HG03280 (cell line): Measurements from ENCODE around the gene OR6C76.
"Not testable (repeated sequence)": the region's sequence is repeated elsewhere in the genome, so short reads cannot be mapped to it uniquely, and the experiment has no call there.

Experiments used
- ATAC-seq: cut with Tn5 transposase; IDR thresholded peaks from one replicate; pipeline ENCODE4 v1.9.1; 2021; ENCODE audit warnings: mild to moderate bottlenecking, moderate library complexity; ENCODE audit not compliant: unreplicated experiment

OR6C76 gene

DNA sequence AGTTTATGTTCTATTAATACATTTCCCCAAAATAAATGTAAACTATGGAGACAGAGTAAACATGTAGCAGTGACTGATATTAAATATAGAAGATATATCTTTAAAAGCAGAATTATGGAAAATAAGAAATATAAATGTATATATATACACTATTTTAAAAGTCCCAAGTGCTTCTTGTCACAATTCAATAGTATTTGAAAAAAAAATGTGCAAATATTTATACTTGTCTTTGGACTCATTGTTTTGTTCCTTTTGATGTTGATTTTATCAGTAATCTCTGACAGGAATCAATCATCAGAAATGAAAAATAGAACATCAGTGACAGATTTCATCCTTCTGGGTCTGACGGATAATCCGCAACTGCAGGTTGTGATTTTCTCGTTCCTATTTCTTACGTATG lies at the start of gene OR6C76:
Gene OR6C76 (plus strand): TSS at position 301 of the 400 bp plus-strand sequence. CDS start 0 bp downstream, at position 301.
- no peak for ATAC-seq

DNA sequence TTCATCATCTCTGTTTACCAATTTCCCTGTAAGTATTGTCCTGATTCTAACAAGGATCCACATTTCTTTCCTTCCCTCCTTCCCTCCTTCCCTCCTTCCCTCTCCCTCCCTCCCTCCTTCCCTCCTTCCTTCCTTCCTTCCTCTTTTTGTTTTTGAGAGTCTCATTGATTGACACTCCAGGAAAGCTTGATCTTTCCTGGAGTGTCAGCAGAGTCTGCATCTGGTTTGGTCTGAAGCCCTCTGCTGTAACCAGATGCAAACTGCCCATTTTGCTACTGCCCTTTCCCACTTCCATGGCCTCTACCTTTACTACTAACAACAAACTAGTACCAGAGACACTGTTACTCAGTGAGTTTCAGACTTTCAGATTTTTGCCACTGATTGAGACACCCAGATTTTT lies 40.2 kb upstream of the OR6C76 start:
- no peak for ATAC-seq

DNA sequence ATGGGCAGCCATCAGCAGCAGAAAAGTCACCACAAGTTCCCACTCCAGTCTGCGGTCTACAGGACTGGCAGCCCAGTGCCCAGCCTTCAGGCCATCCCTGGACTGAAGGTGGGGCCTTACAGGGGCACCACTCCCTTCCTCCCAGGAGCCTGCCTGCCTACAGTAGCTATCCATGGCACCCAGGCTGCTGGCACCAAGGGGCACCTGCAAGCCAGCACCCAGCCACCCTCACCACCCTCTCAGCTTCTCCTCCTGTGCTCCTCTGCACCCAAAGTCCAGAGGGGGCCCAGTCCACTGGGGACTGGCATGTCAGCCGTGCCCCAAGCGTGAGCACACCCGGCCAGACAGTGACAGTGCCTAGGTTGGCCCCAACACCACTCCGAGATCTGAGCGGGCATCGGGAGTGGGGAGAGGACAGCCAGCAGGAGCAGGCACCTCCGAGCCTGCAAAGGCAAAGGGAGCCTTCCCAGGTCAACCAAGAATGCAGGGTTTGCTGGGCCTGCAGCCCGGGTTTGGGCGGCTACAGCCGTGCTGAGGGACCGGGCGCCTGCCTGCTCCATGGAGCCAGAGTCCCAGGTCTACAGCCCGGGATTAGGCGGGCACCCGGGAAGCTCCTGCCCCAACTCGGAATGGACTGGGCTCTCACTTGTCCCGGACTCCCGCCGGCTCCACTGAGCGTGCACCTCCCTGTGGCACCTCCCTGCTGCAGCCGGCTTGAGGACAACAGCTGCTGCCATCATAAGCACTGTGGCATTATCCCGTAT lies 33.8 kb upstream of the OR6C76 start:
- ATAC-seq, result no peak

DNA sequence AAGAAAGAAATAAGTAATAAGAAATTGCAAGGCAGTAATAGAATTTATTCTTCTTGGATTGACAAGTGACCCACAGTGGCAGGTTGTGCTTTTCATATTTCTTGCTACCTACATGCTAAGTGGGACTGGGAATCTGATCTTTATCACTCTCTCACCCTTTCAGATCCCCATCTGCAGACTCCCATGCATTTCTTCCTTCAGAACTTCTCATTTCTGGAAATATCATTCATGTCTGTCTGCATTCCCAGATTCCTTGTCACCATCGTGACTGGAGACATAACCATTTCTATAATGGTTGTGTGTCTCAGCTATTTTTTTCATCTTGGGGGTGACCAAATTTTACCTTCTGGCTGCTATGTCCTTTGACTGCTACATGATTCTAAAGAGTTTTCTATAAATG lies 29.7 kb upstream of the OR6C76 start:
- no peak for ATAC-seq

DNA sequence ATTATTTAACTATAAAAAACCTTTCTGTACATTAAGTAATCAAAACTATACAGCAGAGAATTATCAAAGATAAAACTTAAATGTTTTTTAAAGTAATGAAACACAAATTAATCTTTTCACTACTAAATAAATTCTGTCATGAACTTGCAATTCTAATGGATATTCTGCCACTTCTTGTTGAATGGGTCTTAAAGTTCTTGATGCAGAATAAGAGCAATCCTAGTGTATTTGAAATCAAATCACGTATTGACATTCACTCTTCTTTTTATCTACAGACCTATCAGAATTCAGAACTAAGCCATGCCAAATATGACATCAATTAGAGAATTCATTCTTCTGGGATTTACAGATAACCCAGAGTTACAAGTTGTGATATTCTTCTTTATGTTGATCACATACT lies 25.8 kb upstream of the OR6C76 start, which contains the start of gene OR6C65:
Gene OR6C65 (plus strand): TSS at position 301 of the 400 bp plus-strand sequence. CDS start 0 bp downstream, at position 301.
- ATAC-seq, result no peak

DNA sequence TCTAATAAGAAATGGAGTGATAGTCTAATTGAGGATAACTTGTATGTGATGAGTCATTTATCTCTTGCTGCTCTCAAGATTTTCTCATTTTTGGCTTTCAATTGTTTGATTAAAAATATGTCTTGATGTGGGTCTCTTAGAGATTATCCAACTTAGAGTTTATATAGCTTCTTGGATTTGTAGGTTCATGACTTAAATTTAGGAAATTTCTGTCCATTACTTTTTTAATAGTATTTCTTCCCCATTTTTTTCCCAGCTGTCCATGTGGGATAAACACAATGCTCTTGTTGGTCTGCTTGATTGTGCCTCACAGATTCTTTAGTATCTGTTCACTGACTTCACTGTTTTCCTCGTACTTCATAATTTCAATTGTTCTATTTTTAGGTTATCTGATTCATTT lies 18.2 kb upstream of the OR6C76 start:
- ATAC-seq, result no peak

DNA sequence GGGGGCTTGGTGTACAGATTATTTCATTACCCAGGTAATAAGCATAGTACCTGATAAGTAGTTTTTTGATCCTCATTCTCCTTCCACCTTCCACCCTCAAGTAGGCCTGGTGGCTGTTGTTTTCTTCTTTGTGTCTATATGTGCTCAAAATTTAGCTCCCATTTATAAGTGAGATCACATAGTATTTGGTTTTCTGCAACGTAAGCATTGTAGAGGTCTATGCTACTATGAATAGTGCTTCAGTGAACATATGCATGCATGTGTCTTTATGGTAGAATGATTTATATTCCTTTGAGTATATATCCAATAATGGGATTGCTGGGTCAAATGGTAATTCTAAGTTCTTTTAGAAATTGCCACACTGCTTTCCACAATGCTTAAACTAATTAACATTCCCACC lies 16.9 kb upstream of the OR6C76 start:
- not testable (repeated sequence) for ATAC-seq

DNA sequence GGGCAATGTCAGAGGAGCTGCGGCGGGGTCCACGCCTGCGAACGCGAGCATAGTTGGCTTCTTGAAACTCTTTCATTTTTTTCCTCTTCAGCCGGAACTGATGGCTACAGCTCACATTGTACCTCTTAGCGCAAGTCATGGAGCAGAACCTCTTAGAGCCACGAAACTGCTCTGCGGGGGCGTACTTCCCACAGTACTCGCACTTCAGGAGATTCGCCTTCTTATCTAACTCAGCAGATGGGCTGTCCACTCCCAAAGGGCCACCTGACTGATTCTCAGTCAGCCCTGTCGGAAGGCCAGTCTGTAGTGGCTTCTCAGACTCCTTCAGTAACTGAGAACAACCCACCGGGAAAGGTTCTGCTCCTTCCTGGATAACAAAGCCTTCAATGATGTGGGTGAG lies 13.9 kb upstream of the OR6C76 start:
- not testable (repeated sequence) for ATAC-seq

DNA sequence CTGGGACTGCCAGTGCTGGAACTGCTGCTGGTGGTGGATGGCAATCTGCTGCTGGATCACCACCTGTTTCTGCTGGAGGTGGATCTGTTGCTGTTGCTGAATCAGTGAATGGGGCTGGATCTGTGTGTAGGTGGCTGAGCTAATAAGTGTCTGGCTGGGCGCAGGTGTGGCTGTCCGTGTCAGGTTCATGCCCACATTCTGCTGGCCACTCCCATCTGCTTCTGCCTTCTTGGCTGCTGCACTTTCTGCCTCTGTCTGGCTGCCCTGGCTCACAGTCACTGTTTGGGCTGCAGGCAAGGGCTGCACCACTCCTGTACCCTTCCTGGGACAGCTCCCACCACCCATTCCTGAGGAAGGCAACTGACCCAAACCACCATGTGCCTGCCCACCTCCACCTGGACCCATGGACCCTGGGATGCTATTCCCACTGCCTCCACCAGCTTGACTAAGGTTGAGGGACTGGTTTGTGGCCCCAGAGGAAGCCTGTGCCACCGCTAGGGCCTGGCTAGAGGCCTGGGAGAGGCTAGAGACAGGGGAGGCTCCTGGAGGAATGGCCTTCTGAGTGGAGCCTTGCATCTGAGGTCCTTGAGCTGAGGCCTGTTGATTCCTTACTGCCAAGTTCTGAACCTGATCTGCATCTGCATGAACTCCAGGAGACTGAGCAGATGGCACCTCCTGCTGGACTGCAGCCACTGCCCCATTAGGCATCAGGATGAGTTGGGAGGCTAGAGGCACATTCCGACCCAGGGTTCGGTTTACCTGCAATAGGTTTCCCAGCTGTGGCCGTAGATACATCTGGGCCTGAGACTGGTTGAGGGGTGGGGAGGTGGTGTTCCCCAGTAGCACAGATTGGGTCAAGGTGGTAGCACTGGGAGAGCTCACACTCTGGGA lies 12.3 kb upstream of the OR6C76 start:
- ATAC-seq, result not testable (repeated sequence)

DNA sequence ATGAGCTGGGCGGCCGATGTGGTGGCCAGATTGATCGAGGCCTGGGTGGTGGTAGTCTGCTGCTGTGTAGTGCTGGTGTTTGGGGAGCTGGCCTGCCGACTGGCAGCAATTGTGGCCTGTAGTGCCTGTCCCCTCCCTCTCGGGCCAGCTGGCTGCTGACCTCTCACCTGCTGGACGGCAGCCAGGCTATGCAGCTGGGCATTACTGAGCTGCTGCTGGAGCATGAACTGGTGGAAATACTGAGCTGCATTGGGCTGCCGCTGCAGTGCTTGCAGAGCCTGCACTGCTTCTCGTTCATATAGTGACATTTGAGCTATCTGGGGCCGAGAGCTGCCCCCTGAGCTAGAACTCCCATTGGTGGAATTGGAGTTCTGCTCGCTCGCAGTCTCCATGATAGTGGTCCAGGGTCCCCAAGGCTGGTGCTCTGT lies 11.6 kb upstream of the OR6C76 start:
- not testable (repeated sequence) for ATAC-seq

DNA sequence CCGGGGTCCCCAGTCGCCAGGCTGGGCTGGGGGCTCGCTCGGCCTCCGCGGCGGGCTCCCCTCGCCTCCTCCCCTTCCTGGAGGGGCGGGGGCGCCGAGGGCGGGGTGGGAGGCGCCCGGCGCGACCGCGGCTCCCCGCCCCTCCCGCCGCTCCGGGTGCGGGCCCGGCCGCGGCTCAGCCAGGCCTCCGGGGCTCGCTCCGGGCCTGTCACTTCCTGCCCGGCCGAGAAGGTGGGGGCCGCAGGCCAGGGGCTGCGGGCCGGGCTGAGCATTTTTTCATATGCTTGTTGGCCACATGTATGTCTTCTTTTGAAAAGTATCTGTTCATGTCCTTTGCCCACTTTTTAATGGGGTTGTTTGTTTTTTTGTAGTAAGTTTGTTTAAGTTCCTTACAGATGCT lies 11.2 kb upstream of the OR6C76 start:
- not testable (repeated sequence) for ATAC-seq

DNA sequence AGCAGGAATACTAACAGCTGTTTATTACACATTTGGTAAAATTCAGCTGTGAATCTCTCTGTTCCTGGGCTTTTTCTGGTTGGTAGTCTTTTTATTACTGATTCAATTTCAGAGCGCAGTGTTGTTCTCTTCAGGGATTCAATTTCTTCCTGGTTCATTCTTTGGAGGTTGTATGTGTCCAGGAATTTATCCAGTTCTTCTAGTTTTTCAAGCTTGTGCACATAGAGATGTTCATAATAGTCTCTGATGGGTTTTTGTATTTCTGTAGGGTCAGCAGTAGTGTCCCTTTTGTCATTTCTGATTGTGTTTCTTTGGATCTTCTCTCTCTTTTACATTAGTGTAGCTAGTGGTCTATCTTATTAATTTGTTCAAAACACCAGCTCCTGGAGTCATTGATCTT lies 9.1 kb upstream of the OR6C76 start:
- no peak for ATAC-seq

DNA sequence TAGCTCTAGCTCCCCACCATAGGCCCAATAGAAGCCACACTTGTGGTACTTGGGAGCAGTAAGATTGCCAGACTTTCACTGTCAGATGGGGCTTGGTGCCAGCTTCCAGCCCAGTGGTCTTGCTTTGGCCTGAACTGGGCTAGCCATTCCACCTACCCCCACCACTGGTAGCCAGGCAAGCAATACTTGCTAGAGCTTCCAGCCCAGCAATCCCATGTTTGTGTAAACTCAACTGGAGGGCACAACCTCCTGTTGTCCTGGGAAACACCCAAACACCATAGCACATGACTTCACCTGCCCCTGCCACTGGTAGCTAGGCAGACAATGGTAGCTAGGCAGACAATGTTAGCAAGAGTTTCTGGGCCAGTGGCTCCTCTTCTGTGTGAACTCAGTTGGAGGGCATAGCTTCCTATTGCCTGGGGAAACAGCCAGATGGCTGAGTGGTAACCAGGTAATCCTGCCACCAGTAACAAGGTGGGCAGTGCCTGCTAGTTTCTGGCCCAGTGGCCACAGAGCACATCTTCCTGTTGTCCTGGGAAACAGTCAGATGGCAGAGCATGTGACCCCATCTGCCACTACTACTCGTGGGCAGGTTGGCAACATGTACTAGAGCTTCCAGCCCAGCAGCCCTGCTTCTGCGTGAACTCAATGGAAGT lies 5.6 kb upstream of the OR6C76 start:
- ATAC-seq, result no peak

DNA sequence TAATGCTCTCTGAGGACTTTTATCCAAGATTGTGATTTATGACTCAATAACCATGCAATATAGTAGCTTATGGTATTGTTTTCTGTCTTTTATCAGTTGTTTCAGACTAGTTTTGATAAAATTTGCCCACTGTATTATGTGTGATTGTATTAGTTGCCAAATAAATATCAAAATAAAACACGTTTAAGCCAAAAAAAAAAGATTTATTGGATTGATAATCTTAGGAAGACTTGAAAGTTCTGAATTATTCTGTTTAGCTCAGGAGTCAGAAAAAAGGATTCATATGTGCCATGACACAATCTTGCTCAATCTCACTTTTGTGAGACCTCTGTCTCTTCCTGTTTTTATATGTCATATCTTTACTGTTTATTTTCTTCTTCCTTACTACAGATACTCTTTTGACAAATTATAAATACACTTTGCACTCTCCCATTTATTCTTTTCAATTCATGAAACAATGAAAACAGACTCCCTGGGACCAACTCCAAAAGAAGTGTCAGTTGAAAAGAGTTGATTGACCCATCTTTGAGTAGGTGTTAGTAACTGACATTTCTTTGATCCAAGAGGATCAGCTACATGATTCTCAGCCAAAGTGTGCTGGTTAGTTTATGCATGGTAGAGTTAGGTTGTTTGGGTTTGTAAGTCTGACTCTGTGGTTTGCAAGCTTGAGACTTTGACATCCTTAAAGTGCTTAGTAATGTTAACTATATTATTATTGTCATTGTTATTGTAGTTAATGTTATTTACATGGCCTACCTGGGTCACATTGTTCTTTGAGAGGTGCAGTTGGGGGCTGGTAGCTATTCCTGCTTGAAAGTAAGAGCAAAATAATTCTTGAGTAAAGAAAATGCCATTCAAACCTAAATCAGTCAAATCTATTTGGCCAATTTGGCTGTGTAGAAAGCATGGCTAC lies 2.5 kb downstream of the OR6C76 start:
- no peak for ATAC-seq

DNA sequence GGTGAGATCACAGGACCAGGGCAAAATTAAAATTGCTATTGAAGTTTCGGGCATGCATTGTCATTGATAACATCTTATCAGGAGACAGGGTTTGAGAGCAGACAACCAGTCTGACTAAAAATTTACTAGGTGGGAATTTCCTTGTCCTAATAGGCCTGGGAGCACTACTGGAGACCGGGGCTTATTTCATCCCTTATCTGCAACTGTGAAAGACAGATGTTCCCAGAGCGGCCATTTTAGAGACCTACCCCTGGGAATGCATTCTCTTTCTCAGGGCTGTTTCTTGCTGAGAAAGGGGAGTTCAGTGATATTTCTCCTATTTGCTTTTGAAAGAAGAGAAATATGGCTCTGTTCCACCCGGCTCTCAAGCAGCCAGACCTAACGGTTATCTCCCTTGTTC lies 15.2 kb downstream of the OR6C76 start:
- ATAC-seq, result not testable (repeated sequence)

DNA sequence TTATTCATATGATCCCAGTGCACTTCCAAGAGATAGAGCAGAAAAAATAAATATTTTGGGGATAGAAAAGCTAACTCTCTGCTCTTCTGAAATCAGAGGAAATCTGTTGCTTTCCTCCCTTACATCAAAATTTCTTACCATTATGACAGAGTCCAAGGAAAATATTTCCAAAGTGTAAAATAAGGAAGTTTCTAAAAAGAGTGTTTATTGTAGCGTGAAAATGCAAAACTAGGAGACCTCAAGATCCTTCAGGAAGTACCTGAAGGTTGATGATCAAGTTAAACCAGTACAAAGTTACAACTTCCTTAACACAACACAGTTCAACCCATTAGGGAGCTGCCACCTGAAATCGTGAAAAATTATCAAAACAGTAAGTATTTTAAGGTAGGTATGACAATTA lies 17.7 kb downstream of the OR6C76 start, which contains the start of gene OR6C2:
Gene OR6C2 (plus strand): TSS at position 301 of the 400 bp plus-strand sequence. CDS start 8,138 bp downstream, outside the sequence.
- ATAC-seq, result no peak

DNA sequence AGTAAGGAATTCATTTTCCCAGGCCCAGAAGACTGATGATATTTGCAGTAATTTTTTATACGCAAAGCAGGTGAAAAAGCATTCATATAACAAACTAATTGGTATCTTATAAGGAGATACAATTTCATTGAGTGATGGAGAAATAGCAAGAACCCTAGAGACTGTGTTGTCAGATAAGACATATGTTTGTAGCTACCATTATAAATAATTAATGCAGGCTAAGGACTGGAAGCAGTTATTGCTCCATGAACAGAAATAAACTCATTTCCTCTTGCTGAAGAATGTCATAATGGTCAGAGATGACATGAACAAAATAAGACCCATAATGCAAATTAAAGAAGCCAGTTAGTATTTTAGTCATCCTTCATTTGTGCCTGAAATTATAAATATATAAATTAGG lies 19.3 kb downstream of the OR6C76 start:
- no peak for ATAC-seq

DNA sequence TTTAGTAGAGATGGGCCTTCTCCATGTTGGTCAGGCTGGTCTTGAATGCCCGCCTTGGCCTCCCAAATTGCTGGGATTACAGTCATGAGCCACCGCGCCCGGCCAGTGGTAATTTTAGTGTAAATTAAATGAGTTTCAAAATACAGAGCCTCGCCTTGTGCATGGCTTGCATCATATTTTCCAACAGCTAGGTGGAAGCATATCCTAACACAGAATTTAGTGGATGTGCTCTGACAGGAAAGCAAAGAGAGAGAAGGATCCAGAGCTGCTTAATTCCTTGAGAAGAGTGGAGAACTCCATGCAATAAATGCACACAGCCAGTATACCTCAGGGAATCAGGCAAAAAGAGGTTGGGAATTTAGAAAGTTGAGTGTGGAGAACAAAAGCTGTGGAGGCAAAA lies 20.3 kb downstream of the OR6C76 start:
- no peak for ATAC-seq

DNA sequence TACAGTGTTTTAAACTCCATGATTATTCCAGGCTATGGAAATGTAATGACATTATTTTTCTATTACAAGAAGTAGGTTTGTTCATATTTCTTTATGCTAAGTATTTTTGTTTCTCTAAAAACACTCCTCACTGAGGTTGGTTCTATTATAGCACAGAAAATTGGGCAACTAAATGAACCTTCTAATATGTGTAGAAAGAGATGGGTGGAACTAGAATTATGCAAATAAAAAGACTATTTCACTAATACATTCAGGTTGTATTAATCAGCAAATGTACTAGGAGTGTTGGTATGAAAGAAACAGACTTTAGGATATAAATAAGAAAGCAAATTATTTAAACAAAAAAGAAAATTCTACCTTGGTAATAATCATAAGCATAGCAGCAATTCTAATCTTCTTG lies 22.8 kb downstream of the OR6C76 start:
- ATAC-seq, result no peak

DNA sequence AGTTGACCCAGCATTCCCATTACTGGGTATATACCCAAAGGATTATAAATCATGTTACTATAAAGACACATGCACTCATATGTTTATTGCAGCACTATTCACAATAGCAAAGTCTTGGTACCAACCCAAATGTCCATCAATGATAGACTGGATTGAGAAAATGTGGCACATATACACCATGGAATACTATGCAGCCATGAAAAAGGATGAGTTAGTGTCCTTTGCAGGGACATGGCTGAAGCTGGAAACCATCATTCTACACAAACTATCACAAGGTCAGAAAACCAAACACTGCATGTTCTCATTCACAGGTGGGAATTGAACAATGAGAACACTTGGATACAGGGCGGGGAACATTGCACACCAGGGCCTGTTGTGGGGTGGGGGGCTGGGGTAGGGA lies 38.9 kb downstream of the OR6C76 start:
- not testable (repeated sequence) for ATAC-seq
